ENCODE measurements around the gene PDS5A.

DNA sequence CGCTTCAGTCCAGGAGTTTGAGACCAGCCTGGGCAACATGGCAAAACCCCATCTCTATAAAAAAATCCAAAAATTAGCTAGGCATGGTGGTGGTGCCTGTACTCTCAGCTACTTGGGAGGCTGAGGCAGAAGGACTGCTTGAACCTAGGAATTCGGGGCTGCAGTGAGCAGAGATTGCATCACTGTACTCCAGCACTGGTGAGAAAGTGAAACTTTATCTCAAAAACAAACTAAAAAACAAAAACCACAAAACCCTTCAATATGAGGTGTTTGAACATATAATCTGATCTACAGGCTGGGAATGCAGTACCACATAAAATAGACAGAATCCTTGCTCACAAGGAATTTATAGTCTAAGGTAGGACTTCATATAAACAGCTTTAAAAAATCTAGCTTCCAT is 103.9 kb downstream of the PDS5A start:
- TF ChIP-seq, protein P1, sequence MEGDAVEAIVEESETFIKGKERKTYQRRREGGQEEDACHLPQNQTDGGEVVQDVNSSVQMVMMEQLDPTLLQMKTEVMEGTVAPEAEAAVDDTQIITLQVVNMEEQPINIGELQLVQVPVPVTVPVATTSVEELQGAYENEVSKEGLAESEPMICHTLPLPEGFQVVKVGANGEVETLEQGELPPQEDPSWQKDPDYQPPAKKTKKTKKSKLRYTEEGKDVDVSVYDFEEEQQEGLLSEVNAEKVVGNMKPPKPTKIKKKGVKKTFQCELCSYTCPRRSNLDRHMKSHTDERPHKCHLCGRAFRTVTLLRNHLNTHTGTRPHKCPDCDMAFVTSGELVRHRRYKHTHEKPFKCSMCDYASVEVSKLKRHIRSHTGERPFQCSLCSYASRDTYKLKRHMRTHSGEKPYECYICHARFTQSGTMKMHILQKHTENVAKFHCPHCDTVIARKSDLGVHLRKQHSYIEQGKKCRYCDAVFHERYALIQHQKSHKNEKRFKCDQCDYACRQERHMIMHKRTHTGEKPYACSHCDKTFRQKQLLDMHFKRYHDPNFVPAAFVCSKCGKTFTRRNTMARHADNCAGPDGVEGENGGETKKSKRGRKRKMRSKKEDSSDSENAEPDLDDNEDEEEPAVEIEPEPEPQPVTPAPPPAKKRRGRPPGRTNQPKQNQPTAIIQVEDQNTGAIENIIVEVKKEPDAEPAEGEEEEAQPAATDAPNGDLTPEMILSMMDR (IDR thresholded peaks at IDR 0.05): no peak
- no peak for TF ChIP-seq POLR2A (IDR thresholded peaks at IDR 0.05)
